NCI-H345 (cell line): Measurements from ENCODE around the gene TRPM2.

Experiments used
- DNase-seq: peaks from one replicate; lab custom pipeline; 2025; lab: John Stamatoyannopoulos, UW

TRPM2 gene

GRCh38 chr21:44445145-44445812 is 91.9 kb downstream of the TRPM2 start:
- DNase-seq, result no peak

DNA sequence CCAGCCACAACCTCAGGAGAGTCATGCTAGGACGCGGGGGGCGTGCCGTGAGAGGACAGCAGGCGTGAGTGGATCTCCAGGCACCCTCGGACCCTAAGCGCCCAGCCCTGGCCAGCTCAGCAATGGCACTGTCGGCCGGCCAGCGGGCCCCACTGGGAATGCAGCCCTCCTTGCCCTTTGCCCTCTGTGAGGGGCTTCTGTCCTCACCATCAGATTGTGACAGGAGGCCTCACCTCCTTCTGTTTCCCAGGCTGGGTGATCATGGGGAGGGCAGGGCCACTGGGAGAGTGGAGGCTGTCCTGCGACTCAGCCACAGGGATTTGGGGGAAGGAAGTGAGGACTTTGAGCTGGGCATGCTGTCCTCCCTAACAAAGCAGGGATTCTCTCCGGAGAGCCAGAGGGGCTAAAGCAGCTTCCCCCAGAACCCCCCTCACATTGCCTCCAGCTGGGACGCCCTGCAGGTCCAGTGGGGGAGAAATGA is 95.3 kb downstream of the TRPM2 start:
- DNase-seq, result no peak

GRCh38 chr21:44449473-44450363 is 96.3 kb downstream of the TRPM2 start:
- DNase-seq, result no peak

GRCh38 chr21:44450402-44450801 is 97.0 kb downstream of the TRPM2 start:
- no peak for DNase-seq

DNA sequence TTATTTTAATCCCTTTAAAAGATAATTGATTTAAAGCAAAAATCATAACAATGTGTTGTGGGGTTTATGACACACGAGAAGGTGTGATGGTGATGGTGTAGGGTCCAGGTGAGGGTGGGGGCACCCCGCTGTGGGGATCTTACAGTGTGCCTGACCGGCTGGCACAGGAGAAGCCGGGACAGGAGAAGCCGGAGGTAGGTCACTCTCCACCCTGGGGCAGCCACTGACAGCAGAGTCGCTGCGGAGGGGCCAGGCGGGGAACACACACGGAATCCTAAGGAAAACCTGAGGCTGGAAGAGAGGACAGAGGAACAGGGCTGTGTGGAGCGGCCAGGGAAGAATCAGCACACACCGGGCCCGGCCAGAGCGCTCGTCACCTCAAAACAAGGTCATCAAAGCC is 97.6 kb downstream of the TRPM2 start:
- no peak for DNase-seq

- no peak for DNase-seq
Observed at GRCh38 chr21:44453120-44453519, 99.7 kb downstream of the TRPM2 start.

- no peak for DNase-seq
Observed at GRCh38 chr21:44454058-44454457, 100.6 kb downstream of the TRPM2 start.

DNA sequence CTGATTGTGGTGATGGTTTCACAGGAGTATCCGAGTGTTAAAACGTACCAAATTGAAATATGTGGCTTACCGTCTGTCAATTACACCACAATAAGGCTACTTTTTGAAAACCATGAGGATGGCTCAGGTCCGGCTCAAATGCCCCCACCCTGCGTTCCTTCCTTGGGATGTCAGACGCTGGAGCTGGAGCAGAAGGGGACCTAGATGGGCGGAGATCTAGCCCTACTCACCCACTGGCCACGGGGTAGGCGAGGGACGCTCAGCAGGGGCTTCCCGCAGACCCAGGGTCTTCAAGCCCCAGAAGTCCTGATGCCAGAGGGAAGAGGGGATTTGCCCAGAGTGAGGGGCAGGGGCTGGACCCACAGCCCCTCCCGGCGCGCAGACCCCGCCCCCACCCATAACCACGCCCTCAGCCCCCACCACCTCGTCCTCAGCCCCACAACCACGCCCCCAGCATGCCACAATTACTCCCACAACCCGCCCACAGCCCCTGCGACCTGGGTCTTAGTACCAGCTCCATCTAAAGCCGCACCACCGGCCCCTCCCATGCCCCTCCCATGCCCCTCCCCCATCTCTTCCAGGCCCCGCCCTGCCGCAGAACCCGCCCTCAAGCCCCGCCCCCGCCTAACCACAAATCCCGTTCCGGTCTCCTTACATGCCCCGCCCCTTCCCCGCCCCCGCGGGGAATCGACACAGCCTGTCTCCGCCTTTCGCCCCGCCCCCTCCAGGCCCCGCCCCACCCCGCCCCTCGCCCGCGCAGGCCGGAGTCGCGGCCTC is 101.5 kb downstream of the TRPM2 start, which contains the start of gene LRRC3:
Gene LRRC3 (plus strand): TSS at position 764 of the 777 bp plus-strand sequence. CDS start 1,135 bp downstream, outside the sequence.
- peak; percentile 95 for DNase-seq

DNA sequence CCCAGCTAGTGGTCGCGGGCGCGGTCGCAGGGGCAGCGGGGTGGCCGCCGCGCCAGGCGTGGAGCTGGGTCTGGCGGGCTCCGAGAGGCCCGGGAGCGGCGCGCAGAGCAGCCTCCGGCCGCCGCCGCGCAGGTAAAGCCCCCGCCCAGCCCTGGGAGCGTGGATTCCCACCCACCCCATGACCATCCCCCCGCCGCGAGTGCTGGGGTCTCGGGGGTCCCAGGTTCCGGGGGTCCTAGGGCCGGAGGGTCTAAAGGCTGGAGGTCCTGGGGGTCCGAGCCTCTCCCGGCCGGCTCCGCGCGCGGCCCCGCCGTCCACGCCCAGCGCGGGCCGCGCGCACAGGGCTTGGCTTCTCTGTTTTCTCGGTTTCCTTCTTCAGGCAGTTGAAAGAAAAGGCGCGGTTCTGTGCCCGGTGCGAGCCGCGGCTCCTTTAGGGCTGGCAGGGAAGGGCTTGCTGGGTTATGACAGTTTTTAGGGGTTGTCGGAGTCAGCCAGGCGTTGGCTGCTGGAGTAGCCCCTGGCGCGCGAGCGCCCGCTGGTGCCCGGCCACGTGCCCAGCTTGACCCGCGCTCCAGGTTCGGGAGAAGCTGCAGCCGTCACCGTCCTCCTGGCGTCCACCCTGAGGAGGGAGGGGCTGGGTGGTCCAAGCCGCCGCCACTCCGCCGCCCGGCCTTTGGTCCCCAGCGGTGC is 102.2 kb downstream of the TRPM2 start:
- DNase-seq, result peak; percentile 64

DNA sequence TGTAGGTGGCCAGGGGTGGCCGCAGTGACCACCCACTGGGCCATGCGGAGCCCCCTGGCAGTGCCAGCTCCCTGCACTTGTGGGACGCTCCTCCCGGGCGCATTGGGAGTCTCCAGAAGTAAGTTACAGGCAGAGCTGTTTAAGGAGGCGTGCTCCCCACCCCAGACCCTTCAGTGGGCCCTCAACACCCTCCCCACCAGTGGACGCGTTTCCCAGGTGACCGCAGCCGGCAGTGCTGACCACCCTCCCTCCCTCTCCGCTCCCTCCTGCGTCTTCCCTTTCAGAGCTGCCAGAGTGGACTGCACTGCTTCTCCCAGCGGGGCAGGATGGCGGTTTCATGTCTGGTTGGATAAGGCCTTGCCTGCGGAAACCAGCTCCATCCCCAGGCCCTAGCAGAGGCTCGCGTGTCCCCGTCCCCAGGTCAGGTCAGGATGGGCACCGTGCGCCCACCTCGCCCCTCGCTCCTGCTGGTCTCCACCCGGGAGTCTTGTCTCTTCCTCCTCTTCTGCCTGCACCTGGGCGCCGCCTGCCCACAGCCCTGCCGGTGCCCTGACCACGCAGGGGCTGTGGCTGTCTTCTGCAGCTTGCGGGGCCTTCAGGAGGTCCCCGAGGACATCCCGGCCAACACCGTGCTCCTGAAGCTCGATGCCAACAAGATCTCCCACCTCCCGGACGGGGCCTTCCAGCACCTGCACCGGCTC is 102.9 kb downstream of the TRPM2 start:
- no peak for DNase-seq

DNA sequence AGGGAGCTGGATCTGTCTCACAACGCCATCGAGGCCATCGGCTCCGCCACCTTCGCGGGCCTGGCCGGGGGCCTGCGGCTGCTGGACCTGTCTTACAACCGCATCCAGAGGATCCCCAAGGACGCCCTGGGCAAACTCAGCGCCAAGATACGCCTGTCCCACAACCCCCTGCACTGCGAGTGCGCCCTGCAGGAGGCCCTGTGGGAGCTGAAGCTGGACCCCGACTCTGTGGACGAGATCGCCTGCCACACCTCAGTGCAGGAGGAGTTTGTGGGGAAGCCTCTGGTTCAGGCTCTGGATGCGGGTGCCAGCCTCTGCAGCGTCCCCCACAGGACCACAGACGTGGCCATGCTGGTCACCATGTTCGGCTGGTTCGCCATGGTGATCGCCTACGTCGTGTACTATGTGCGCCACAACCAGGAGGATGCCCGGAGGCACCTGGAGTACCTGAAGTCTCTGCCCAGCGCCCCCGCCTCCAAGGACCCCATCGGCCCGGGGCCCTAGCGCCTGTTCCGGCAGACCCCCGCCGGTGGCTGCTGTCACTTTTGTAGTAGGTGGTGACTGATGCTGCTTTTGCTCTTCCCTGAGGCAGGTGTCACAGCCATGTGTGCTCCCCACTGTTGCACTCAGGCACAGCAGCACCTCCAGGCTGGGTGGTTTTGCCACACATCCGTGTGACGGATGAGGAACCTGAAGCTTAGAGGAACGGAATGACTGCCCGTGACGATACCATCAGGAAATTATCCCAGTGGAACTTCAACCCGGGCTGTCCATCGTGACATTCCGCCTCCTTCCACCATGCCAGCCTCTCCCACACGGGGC is 103.7 kb downstream of the TRPM2 start:
- DNase-seq, result no peak

DNA sequence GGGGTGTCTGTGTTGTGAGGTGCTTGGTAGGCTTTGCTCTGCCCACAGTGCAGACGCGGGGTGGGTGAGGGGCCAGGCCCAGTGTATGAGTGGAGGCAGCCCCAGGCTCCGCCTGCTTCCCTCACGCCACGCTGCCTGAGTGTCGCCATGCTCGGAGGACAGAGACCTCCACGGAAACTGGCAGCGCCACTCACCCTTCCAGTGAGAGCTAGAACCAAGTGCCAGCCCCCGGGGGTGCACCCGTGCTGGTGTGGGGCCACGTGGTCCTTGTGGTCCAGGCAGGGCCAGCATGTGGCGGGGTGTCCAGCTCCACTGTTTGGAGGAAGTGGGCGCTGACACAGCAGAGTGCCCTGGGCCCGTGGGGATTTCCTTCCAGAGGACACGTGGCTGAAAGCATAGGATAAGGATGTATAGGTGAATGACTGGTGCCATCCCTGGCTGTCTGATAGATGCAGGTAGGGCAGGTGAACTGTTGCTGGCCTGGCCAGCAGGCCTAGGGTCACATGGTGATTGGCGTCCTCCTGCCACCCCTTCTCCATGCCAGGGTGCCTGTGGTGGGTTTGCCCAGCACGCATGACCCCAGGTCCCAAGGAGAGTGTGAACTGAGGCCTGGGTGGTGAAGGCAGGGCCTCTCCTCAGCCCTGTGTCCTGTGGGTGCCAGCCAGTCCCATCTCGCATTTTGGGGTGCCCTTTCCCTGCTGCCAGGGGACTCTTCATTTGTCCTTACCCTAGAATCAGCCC is 105.7 kb downstream of the TRPM2 start:
- DNase-seq, result no peak

DNA sequence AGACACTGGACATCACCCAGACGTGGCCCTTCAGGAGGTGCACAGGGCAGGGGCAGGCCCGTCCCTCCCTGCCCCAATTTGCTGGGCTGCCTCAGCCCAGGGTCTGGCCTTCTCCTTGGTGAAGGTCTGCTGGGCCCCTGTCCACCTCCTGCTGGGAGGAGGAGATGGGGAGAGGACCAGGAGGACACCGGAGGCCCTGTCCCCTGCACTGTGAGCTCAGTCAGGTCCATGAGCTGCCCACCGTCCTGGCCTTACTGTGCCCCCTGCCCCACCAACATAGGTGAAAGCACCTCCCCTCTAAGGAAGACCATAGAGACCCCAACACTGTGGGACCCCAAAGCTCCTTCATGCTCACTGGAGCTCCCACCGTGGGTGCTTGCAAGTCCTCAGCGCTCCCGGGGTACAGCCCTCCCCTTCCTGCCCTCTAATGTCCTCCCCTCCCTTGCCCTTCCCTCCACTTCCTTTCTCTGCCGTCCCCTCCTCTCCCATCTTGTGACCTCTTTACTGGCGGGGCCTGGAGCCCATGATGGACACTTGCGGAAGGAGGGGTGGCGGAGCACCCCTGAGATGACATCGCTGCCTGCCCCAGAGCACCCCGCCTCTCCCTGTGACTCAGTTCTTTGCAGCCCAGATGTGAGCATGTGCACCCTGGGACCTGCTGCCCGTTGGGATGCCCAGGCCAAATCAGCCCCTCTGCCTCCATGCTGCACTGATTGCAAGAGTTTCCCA is 106.5 kb downstream of the TRPM2 start:
- no peak for DNase-seq

- DNase-seq, result no peak
Observed at GRCh38 chr21:44460441-44460755, 107.0 kb downstream of the TRPM2 start.

- DNase-seq, result no peak
Observed at GRCh38 chr21:44461005-44461404, 107.6 kb downstream of the TRPM2 start.

- DNase-seq, result no peak
Observed at GRCh38 chr21:44461464-44462001, 108.1 kb downstream of the TRPM2 start.

DNA sequence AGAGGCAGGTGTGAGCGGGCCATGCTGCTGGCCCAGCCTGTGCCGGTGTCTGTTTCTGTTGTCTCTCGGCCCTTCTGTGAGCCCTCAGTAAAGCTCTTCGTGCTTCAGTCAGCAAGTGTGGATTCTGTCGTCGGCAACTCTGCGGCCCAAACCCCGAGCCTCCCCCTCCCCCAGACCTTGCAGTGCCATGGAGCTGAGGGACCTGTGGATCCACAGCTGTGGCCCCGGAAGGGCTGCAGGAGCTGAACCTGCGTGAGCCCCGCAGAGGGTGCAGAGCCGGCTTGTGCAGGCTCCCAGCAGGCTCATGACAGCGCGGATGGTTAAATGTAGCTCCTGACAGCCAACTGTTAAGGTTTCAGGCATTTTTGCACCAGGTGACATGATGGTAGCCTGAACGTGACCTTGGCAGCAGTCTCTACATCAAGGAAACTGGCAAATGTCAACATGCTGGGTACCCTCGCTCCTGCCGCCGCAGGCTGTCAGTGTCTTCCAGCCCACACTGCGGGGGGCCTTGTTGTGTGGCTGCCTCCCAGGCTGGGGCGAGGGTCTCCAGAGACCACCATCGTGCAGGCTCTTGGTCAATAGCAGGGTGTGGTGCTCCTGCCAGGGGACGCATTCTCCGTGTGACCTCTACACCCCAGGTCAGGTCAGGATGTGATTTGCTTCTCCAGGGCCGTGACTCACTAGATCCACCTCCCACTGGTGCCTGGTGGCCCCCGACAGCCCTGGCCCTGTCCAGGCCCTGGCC is 108.8 kb downstream of the TRPM2 start:
- DNase-seq, result no peak

GRCh38 chr21:44462834-44463200 is 109.4 kb downstream of the TRPM2 start:
- no peak for DNase-seq
